ENCODE data around the gene CMSS1.

CMSS1 gene

DNA sequence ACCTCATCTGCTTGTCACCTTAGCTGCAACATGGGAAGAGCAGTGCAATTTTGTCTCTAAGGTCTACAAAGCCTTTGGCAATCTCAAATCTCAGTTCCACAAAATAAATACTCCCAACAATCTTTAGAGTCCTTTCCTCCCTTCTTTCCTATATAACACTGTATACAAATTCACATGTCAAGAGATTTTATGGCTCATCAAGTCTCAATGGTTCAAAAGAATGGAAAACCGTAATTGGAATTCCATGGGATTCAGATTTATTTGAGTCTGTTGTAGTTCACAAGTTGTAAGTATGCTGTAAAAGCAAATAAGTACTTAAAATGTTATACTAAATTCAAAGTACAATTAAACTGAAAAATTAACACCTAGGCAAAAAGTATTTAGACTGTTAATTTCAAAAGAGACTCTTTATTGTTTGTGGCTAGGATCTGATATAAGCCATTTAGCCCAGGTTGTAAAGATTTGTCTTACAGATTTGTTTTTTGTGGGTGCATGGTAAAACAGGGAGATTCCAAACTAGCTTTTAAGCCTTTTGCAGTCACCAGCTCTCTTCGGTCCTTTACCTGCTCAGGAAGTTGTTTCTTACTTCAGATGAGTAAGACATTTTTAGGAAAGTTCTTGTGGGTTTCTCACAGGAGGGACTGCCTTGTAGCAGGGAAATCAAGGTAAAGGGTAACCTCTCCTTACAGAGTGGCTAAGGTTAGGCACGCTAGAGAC, 50.1 kb downstream of the CMSS1 start:
- H3K27ac ChIP-seq: no peak overlapping the region
- no peak for TF ChIP-seq CTCF (conservative IDR thresholded peaks at IDR 0.05)
- no peak for TF ChIP-seq ZFX (IDR thresholded peaks at IDR 0.05)

- no peak overlapping the region for H3K27ac ChIP-seq
- no peak for TF ChIP-seq CTCF (conservative IDR thresholded peaks at IDR 0.05)
- TF ChIP-seq ZFX (IDR thresholded peaks at IDR 0.05): no peak
Measured at GRCh38 chr3:99868311-99868646, 50.6 kb downstream of the CMSS1 start.

GRCh38 chr3:99869621-99870020, 52.0 kb downstream of the CMSS1 start:
- TF ChIP-seq CTCF (conservative IDR thresholded peaks at IDR 0.05) (no peak), ZFX (IDR thresholded peaks at IDR 0.05) (no peak)
- no peak overlapping the region for H3K27ac ChIP-seq

- TF ChIP-seq CTCF (conservative IDR thresholded peaks at IDR 0.05) (no peak), ZFX (IDR thresholded peaks at IDR 0.05) (no peak)
- H3K27ac ChIP-seq: no peak overlapping the region
Measured at GRCh38 chr3:99870712-99871111, 53.0 kb downstream of the CMSS1 start.

DNA sequence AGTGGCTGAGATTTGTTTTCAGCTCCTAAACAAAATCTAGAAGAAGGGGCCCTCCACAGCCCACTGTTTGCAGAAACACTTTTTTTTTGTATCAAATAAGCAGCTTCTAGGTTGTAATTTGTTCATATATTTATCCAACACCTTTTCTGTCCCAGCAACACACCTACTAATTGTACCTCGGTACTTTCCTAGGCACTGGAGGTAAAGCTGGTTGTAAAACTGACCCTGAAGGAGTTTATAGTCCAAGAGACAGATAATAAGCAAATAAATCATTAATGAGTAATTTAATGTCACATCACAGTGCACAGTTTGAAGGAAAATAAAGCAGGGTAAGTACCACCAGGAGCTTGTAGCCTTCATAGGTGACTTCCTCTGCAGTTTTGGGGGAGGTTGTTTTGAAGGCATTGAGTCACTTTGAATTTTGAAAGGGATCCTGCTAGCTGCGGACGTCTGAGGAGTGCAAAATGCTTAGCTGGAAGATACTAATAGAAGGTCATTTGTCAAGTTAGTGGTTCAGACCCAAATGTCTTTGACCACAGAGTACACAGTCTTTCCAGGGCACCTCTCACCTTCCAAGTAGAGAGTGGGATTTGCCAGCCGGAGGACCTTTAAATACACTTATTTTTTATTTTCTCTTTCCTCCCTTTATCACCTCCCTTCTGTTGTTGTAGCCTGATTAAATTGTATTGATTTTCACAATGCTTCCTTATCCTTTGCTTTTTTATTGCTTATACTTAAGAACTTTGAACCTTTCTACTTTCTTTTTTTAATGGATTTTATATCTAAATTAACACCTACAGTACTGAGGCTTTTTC, 53.8 kb downstream of the CMSS1 start:
- H3K27ac ChIP-seq: no peak overlapping the region
- TF ChIP-seq CTCF (conservative IDR thresholded peaks at IDR 0.05) (no peak), ZFX (IDR thresholded peaks at IDR 0.05) (no peak)

GRCh38 chr3:99872923-99873254, 55.2 kb downstream of the CMSS1 start:
- TF ChIP-seq ZFX (IDR thresholded peaks at IDR 0.05) (no peak), CTCF (conservative IDR thresholded peaks at IDR 0.05) (no peak)
- H3K27ac ChIP-seq: no peak overlapping the region

- TF ChIP-seq ZFX (IDR thresholded peaks at IDR 0.05) (no peak), CTCF (conservative IDR thresholded peaks at IDR 0.05) (no peak)
- no peak overlapping the region for H3K27ac ChIP-seq
Measured at GRCh38 chr3:99873269-99874102, 55.8 kb downstream of the CMSS1 start.

Data from C4-2B (cell line).